Right ventricle myocardium superior (tissue), 1 donor: ENCODE data around the gene TMEM245. TPM values are rescaled to one million over a fixed set of nuclear protein-coding genes. Genes with fewer than 3 reads are reported as not detected.
"Not testable (repeated sequence)": the region's sequence is repeated elsewhere in the genome, so short reads cannot be mapped to it uniquely, and the experiment has no call there.

ENCODE experiments used
- ATAC-seq: fragments of 200-7000 bp; cut with Tn5 transposase; one replicate; pipeline ENCODE4 v1.9.1; 2020; ENCODE audit warnings: mild to moderate bottlenecking; ENCODE audit not compliant: poor library complexity
- DNase-seq: peaks from one replicate; pipeline ENCODE4 v3.0.0-alpha.2; 2020
- intact Hi-C: fragments of 100-400 bp; cut with DNase I; formaldehyde crosslinking; loops from one replicate; pipeline ENCODE4 v1.11.2; 2022
- total RNA-seq: library from RNA; stranded (reverse); fragmentation: NEBNext Ultra II Directional; extraction: Animal tissue kit (Norgen Biotek cat#: 25700); gene quantifications from one replicate; pipeline ENCODE4 v1.2.1, GENCODE V29; 2021
- donor health status: DM: no; HTN: yes; CAD: no; lungs with severe emphysema.

The TMEM245 gene
- total RNA-seq, 1 donor from 2014 or later: 102 TPM

DNA sequence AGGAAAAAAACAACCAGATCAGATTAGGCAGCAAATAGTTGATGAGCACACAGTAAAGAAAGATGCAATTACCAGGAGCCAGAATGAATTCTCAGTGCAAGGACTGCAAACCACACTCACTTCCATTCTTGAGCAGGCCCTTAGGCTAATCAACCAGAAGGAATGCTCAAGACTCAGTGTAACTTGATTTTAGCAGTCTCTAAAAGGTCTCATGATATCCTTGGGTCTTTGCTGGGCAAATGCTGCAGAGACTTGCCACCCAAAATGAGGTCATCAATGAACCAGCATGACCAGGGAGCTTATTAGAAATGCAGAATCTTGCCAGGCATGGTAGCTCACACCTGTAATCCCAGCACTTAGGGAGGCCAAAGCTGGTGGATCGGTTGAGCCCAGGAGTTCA lies 20.1 kb upstream of the TMEM245 start:
- ATAC-seq (no peak), DNase-seq (no peak)
- intact Hi-C loops: no loop called here

DNA sequence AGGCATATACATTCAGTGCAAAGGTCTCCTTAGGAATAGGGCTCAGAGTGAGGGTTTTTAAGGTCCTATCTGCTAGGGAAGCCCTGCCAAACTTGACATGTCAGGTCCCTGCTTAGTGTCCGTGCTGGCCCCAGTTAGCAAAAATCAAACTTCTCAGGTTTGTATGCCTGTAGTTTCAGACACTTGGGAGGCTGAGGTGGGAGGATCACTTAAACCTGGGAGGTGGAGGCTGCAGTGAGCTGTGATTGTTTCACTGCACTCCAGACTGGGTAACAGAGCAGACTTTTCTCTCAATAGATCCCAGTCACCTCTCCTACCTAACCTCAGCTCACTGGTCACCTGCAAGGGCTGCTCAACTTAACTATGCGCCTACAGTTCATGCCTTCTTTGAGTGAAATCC lies 18.7 kb upstream of the TMEM245 start:
- intact Hi-C loops: no loop called here
- no peak for ATAC-seq
- DNase-seq: no peak

DNA sequence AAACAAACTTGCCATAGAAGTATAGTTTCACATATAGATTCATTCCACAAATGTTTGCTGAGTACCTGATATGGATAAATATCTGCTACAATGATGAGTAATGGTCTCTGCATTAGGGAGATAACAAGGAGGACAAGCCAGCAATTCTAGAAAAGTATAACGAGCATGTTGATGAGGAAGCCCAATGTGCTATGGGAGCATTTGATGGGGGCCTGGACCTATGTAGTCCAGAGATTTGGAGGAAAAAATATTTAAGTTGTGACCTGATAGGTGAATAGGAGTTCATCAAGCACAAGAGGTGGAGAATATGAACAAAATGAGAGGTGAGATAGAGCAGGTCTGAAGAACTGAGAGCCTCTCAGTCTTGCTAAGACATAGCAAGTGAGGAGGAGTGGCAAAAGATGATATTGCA lies 14.4 kb upstream of the TMEM245 start:
- no peak for ATAC-seq
- no peak for DNase-seq
- intact Hi-C loops: no loop called here

DNA sequence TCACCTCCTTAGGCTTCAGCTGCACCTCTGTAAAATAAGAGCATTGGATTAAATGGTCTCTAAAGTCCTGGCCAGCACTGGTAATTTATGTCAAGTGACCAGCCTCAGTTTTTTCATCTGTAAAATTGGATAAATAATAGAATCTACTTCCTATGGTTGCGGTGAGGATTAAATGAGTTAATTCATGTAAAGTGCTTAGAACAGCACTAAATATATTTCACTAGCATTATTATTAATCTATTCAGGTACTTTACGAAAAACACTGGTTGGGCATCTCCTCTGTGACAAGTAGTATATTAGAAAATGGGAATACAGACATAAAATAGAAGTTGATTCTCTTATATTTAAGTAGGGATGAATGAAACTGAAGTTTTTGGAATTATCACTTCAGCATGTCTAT lies 13.8 kb upstream of the TMEM245 start:
- ATAC-seq: no peak

DNA sequence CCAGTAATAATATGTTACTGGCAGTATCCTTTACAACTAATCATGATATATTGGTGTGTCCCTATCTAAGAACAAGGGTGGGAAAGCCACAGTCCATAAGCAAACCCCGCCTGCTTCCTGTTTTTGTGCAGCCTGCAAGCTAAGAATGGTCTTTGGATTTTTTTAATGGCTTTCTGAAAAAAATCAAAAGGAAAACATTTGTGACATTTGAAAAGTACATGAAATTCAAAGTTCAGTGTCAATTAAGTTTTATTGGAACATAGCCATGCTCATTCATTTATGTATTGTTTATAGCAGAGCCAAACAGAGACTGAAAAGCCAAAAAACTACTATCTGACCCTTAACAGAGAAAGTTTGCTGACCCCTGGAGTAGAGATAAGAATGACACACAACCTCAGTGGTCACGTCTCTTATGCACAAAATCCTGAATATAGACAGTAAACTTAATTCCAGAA lies 12.8 kb upstream of the TMEM245 start:
- intact Hi-C loops: no loop called here
- DNase-seq: no peak

More for the DNA sequence above, 13.8 kb upstream of the TMEM245 start:
- intact Hi-C loops: no loop called here
- no peak for DNase-seq

DNA sequence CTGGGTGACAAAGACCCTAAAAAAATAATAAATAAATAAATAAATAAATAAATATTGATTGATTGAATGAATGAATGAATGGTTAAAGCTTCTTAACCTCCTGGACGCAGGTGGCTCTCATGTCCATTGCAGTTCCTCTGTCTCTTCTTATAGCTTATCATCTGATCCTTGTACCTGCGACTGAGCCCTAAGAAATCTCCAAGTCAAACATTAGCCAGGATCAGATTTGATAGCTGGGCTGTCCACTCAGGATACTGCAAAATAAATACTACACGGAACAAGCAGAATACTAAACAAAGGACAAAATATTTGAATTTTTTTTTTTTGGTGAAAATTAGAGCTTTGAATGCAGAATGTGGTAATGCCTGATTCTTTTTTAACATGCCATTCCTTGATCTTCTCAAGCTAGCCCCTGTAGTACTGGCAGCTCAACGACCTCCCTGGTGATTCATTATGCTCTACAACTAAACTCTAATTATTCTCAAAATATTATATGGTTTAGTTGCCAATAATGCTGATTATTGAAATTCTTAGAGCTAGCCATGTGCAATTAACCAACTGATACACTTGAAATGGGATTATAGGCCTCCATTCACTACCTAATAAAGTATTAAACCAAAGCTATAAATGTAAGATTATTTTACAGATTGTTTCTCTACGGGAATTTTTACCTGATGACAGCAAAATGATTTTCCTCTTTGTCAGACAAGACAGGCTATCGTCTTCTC lies 9.9 kb upstream of the TMEM245 start:
- ATAC-seq (no peak), DNase-seq (no peak)
- intact Hi-C loops: no loop called here

More for the DNA sequence above, 12.8 kb upstream of the TMEM245 start:
- ATAC-seq: no peak

DNA sequence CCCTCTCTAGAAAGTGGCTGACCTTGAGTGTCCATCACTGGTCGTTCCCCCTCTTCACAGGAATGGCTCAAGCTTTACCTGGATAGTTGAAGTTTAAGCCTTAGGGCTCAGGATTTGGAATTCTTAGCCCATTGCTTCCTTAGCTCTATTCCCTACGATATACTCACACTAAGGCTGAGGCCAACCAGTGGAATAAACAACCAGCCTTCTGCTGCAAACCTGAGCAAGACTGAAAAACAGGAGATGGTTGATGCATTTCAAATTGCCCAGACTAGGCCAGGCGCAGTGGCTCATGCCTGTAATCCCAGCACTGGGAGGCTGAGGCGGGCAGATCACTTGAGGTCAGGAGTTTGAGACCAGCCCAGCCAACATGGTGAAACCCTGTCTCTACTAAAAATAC lies 6.9 kb upstream of the TMEM245 start:
- intact Hi-C loops, DNase-seq, ATAC-seq: not testable (repeated sequence)

DNA sequence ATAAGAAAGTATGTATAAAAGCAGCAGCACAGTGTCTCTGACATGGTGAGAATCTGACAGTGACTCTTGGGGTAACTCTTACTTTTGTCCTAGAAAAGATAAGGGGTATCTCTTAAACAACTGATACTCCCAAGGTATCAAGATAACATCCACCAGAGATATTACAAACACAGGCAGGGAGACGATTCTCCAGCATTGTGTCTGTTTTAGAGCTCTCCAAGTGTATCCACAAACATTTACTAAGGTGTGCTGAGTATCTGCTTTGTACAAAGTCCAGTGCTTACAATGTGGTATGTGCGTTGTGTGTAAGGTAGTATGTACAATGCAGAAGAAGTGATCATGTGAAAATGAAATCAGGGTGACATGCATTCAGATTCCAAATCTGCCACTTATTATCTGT lies 4.4 kb upstream of the TMEM245 start:
- DNase-seq (no peak), ATAC-seq (no peak)
- intact Hi-C loops: no loop called here

DNA sequence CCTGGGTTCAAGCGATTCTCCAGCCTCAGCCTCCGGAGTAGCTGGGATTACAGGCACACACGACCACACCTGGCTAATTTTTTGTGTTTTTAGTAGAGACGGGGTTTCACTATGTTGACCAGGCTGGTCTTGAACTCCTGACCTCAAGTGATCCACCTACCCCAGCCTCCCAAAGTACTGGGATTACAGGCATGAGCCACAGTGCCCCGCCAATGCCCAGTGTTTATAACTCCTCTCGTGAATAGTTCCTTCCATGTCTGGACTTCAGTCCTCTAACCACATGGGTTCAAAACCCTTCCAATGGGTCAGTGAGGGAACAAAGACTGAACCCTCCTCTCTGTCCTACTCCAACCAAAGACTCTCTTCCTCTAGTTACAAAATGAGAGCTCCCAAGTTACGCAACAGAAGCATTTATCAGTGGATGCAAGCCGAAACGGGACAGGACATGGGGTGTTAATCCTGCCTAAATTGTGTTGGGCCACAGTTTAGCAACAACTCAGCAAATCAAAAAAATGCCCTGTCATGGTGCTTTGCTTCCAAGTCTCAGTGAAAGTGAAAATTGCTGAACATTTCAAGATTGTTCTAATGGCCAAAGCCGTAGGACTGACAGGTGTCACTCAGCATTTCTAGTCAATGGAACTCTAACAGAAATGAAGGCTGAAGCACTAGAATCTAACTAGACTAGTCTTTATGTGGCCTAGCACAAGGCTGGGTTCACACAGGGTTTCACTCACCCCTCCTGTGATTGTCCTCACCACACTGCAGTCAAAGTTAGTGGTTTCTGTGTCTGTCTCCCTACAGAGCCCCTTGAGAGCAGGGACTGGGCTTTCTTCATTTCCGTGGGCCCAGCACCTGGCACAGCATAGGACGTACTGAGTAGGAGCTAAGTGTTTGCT lies 3.2 kb upstream of the TMEM245 start:
- intact Hi-C loops: no loop called here
- no peak for ATAC-seq
- no peak for DNase-seq

DNA sequence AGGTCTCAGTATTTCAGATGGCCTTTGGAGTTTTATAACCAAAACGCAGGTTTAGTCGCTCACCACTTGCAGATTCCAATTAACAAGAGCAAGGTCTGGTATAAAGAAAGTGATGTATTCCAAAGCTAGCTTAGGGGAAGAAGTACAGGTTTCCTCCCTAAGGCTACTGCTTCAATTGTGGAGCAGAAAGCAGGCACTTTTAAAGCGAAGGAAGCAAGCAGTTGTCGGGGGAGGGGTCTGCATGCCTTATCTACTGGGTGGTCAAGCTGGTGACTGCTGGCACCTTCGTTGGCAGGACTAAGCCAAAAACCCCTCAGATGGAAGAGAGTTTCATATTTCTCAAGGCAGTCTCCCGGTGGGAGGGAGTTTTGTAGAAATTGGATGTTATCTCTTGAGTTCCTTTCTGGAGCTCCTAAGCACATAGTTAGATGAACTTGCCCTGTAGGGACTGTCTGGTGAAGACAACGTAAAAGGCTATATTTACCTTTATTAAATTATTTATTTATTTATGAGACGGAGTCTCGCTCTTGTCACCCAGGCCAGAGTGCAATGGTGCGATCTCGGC lies 1.6 kb upstream of the TMEM245 start:
- ATAC-seq: no peak
- no peak for DNase-seq
- intact Hi-C loops: no loop called here

DNA sequence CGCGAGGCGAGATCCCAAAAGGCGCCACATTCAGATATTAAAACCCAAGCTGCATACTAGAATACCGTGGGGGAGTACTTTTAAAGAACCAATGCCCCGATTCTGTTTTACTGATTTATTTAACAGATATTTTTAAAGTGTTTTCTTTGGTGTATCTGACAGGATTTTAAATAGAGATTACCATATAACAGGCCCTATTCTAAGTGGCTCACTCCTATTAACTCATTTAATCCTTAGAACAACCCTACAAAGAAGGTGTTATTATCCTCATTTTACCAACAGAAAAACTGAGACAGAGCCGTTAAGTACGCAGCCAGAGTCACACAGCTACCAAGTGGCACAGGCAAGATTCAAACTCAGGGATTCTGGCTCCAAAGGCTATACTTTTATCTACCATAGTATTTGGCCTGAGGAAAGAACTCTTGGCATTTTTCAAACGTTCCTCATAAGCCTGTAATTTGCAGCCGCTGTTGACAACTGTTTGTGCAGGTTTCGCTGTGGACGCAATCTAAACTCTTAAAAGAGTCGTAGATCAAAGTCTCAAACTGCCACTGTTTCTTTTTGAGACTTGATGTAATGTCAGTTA lies 550 bp upstream of the TMEM245 start:
- DNase-seq: no peak
- no peak for ATAC-seq
- intact Hi-C loops: no loop called here

DNA sequence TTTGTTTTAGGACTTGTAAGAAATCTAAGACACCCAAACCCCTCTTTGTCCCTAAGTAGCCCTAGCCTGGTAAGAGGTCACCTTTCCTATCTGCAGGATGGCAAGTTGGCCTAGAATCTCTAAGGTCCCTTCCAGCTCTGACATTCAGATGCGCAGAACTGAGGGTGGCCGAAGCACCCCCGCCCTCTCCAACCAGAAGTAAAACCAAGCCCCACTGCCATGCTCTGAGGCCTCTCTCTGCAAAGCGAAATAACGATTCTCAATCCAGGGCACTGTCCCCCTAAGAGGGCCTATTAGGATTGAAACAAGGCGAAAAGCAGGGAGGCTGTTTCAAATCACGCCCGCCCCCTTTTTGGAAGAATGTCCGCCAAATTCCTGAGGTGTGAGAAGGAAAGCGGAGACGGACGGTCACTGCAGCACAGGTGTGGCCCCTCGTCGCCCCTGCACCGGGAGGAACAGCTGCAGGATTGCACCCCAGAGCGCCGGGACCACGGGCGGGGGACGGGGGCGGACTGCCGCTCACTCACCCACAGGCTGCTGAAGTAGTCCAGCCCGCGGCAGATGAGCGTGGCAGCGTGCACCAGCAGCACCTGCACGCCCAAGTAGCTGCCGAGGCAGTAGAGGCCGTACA lies 824 bp downstream of the TMEM245 start:
- DNase-seq (no peak), ATAC-seq (peak; percentile 1)
- intact Hi-C loops: no loop called here

DNA sequence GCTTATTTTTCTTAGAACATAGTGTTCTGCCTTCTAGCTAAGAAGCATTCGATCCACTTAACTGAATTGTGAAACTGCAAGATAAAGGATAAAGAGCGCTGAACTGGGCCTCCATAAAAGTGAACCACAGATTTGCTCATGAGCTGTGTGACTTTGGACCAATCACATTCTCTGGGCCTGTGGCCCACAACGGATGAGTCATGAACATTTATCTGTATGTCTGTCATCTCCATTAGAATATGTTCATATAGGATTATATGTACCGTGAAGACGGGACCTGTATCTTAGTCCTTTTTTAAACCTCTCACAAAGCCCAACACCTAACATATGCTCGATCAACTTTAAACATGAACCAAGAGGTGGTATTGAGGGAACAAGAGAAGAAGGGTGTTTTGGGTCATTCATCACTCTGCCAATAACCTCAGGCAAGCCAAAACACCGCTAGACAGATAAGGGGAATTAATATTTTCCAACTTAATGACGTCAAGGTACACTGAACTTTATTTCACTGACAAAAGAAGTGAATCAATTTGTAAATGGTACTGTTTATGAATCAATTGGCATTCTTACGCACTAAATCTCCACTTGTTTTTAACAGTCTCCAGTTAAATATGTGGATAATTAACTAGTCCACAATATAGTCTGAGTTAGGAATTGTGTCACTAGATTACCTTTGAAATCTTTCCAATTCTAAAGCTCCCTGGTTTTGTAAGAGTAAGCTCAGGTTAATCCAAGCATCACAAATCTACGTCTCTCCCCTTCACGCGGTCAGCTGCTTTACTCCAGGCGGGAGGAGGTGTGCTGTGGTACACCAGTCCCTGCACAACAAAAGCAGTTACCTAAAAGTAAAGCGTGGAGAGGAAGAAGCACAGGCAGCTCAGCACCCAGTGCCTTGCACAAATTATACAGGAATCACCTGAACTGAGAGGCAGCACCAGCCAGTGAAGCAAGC lies 1.6 kb downstream of the TMEM245 start:
- peak; percentile 50 for DNase-seq
- intact Hi-C loops: no loop called here
- ATAC-seq: peak; percentile 3

DNA sequence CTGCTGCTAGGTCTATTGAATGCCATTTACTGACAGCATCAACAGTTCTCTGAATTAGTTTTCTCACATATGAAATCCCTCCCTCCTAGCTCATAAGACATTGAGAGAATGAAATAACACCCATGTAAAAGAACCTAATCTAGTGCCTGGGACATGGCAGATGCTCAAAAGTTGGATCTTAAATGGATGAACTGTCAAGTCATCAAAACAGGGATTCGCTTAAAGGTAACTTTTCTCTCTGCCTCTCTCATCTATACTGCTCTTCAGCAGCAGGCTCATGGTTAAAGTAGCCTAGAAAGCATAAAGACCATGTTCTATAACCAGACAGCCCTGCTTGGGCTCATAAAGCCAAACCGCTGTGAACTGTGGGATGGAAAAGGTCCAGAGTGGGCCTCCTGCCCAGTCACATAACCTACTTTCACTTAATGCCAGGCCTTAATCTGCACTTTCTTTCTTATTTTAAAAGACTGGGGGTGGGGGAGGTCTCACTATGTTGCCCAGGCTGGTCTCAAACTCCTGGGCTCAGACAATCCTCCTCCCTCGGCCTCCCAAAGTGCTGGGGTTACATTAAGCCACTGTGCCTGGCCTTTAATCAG lies 3.7 kb downstream of the TMEM245 start:
- no peak for ATAC-seq
- DNase-seq: peak; percentile 64

DNA sequence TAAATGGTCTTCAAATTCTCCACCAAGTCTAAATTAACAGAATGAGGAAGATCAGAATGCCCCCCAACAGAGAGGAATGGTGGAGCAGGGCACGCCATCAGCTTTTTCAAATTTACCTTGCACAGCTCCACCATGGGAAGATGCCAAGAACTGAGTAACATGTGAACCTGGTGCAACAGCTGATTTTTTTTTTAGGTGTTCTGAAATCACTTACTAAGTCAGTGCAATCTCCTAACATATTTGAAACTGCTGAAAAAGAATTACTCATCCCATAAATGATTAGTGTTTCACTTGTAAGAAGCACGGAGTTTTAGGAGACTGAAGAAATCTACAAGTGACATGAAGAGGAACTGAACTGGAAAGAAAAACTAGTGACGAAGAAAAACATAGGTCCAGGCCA lies 5.1 kb downstream of the TMEM245 start:
- no peak for ATAC-seq
- DNase-seq: no peak
- intact Hi-C loops: no loop called here

More for the DNA sequence above, 3.7 kb downstream of the TMEM245 start:
- intact Hi-C loops: no loop called here

DNA sequence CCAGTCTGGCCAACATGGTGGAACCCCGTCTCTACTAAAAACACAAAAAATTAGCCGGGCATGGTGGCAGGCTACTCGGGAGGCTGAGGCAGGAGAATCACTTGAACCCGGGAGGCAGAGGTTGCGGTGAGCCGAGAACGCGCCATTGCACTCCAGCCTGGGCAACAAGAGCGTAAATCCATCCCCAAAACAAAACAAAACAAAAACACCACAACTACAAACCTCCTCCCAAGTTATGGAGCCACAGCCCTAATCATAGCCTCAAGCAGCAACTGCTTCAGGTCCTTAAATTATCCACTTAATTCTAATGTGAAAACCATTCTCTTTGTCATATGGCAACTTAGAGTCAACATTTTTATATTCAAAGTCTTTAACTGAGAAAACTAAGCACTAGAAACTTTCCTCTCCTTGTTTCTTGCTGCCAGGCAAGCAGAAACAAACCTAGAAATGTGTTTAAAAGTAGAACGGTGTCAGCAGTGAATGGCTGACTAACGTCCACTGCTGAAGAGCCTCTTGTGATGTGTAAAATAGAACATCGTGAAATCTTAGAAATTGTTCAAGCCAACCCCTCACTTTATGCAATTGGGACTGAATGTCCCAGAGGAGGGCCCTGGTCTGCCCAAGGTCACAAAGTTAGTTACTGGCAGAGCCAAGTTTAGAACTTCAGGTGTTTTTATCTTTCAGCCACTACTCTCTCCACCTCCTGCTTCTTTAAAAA lies 5.7 kb downstream of the TMEM245 start:
- ATAC-seq (peak; percentile 23), DNase-seq (no peak)
- intact Hi-C loops: no loop called here

DNA sequence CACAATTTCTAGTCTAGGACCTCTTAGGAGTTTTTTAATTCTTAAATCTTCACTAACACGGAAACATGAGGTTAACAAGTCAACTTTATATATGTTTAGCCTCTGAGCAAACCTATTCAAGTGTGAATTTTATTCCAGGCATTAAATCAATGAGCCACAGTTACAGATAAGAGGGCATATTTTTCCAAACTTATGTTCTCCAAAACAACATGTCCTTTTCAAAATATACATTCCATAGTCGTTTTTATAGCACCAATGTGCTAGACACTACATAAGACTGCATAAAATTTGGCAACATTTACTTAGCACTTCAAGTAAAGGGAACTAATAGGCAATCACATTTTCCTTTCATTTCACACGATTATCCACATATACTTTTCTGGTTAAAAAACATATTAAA lies 6.5 kb downstream of the TMEM245 start:
- intact Hi-C loops: no loop called here
- ATAC-seq (no peak), DNase-seq (no peak)
